CMK (cell line): ENCODE data around the gene ZNF416.
A peak's percentile ranks its signal among the peaks of the same experiment; 100 is the strongest.

Experiments
- DNase-seq: peaks from one replicate; pipeline ENCODE4 v3.0.0-alpha.2; 2010; ENCODE audit warnings: low read depth

The ZNF416 gene

GRCh38 chr19:57559008-57559403, 19.7 kb downstream of the ZNF416 start:
- DNase-seq = peak; percentile 30

- peak; percentile 17 for DNase-seq
These were observed 20.2 kb downstream of the ZNF416 start for GRCh38 chr19:57558525-57558924.

GRCh38 chr19:57557659-57558058, 21.1 kb downstream of the ZNF416 start:
- DNase-seq = no peak

GRCh38 chr19:57552432-57552831, 26.3 kb downstream of the ZNF416 start:
- DNase-seq = no peak

GRCh38 chr19:57546513-57546912, 32.2 kb downstream of the ZNF416 start:
- DNase-seq = no peak

- no peak for DNase-seq
These were observed 40.7 kb downstream of the ZNF416 start for GRCh38 chr19:57537953-57538547.

- DNase-seq = peak; percentile 76
These were observed 51.4 kb downstream of the ZNF416 start, which contains the start of gene ZNF549 for GRCh38 chr19:57527136-57527881. TSS of gene ZNF549 (plus strand) at chr19:57527356. CDS start at chr19:57527574, 218 bp downstream.
